H1 (cell line): Measurements from ENCODE around the gene SMIM24. TPM values are rescaled to one million over a fixed set of nuclear protein-coding genes. Genes with fewer than 3 reads are reported as not detected.

Experiments
- ASH2L ChIP-seq: fragments of 200-600, 300-600 bp; sonication (generic); IDR thresholded peaks from one replicate; pipeline ENCODE4 v1.7.1; 2017; ENCODE audit warnings: low read length
- CBX8 ChIP-seq: fragments of 300-800, 300-1000 bp; sonication (generic); IDR thresholded peaks from 2 replicates; pipeline ENCODE4 v1.7.1; 2016; ENCODE audit warnings: low read depth, low read length, borderline replicate concordance
- CHD7 ChIP-seq: fragments of 300-600 bp; sonication (generic); IDR thresholded peaks from 2 replicates; pipeline ENCODE4 v1.7.1; 2012; ENCODE audit warnings: low read length, moderate library complexity, mild to moderate bottlenecking, inconsistent platforms; ENCODE audit not compliant: insufficient replicate concordance
- CREB1 ChIP-seq: IDR thresholded peaks from 2 replicates; pipeline ENCODE4 v1.6.1; 2012; ENCODE audit warnings: inconsistent platforms
- EGR1 ChIP-seq: IDR thresholded peaks from 2 replicates; pipeline ENCODE4 v1.6.1; 2011; ENCODE audit warnings: low read depth, low read length, borderline replicate concordance
- KDM4A ChIP-seq: IDR thresholded peaks from one replicate; pipeline ENCODE4 v1.7.1; 2012; ENCODE audit warnings: low read depth, mild to moderate bottlenecking, moderate library complexity, low read length, inconsistent platforms; ENCODE audit not compliant: severe bottlenecking
- PHF8 ChIP-seq: fragments of 200-600 bp; sonication (generic); conservative IDR thresholded peaks from 2 replicates; pipeline ENCODE4 v1.7.1; 2012; ENCODE audit warnings: low read depth, mild to moderate bottlenecking, inconsistent platforms, low read length, moderate library complexity
- POLR2AphosphoS5 ChIP-seq: IDR thresholded peaks from 2 replicates; pipeline ENCODE4 v1.6.1; 2011; ENCODE audit warnings: low read depth, low read length
- RBBP5 ChIP-seq: IDR thresholded peaks from 2 replicates; pipeline ENCODE4 v1.7.1; 2012; ENCODE audit warnings: low read depth, mild to moderate bottlenecking, inconsistent platforms, low read length, moderate library complexity, borderline replicate concordance
- SIX5 ChIP-seq: IDR thresholded peaks from 2 replicates; pipeline ENCODE4 v1.6.1; 2011; ENCODE audit warnings: mild to moderate bottlenecking, low read depth, low read length
- TCF12 ChIP-seq: IDR thresholded peaks from 2 replicates; pipeline ENCODE4 v1.6.1; 2011; ENCODE audit warnings: low read depth, mild to moderate bottlenecking, low read length
- polyA plus RNA-seq, 7 experiments: library from polyadenylated mRNA; depleted of rRNA in 3 of 7; stranded (reverse) in 5 of 7; unstranded in 2 of 7; fragments of >200 nt in 5 of 7; fragments of 200-250 nt in 2 of 7; gene quantifications; 1 replicate in 5 of 7; 2 replicates in 1 of 7; 4 replicates in 1 of 7; pipeline versions ENCODE4 v1.2.1 to v1.2.3, GENCODE V29; 2011 to 2013; ENCODE audit warnings: missing spikeins in 2 of 7, mixed read lengths in 2 of 7
- total RNA-seq: library from RNA; stranded (reverse); fragmentation: NEBNext Ultra II Directional; extraction: Animal tissue kit (Norgen Biotek cat#: 25700); gene quantifications from 2 replicates; pipeline ENCODE4 v1.2.1, GENCODE V29; 2021

SMIM24 gene
- total and polyA plus RNA-seq, 2 of the 8 experiments (the other 6 are each of a cell fraction or from before 2014, with no cell fraction given) = 3.8 to 4.5 TPM

- TF ChIP-seq EGR1 (peak; percentile 41; the same call in 1 of the 2 replicates), CREB1 (peak; percentile 91), POLR2AphosphoS5 (peak; percentile 59; the same call in 1 of the 2 replicates), CHD7 (no peak), SIX5 (no peak), ASH2L (no peak), PHF8 (peak; percentile 28; the same call in 1 of the 2 replicates), RBBP5 (peak; percentile 57; the same call in 1 of the 2 replicates), CBX8 (no peak), KDM4A (peak; percentile 30), TCF12 (peak; percentile 88)
Observed at GRCh38 chr19:3505598-3506383, 25.5 kb upstream of the SMIM24 start, which contains the start of gene FZR1 (continued).
